Right lobe of liver (tissue), 6 donors: ENCODE measurements around the gene MAP3K5. TPM values are rescaled to one million over a fixed set of nuclear protein-coding genes. Genes with fewer than 3 reads are reported as not detected.

Experiments used
- ATAC-seq, 4 donors: fragments of 200-7000 bp; cut with Tn5 transposase; one replicate each; pipeline ENCODE4 v1.9.1; 2020; ENCODE audit warnings: mild to moderate bottlenecking in 4 of 4, moderate library complexity in 4 of 4
- DNase-seq, 3 donors: peaks; one replicate each; pipeline ENCODE4 v3.0.0-alpha.2; 2020
- H3K27ac ChIP-seq, 3 donors: fragments of 200-600 bp; one replicate each; pipeline ENCODE4 v1.8.0; 2022
- H3K27me3 ChIP-seq, 2 donors: fragments of 200-600 bp; one replicate each; pipeline ENCODE4 v1.8.0; 2022
- H3K36me3 ChIP-seq, 4 donors: fragments of 200-600 bp; sonication (generic) in 1 of 4; one replicate each; pipeline versions ENCODE4 v1.5.1 to v1.8.0; 2017 to 2022; ENCODE audit warnings: control low read depth in 1 of 4
- H3K4me1 ChIP-seq, 4 donors: fragments of 200-600 bp; sonication (generic) in 1 of 4; one replicate each; pipeline versions ENCODE4 v1.5.1 to v1.8.0; 2017 to 2022; ENCODE audit warnings: control low read depth in 1 of 4
- H3K4me3 ChIP-seq, 3 donors: fragments of 200-600 bp; one replicate each; pipeline ENCODE4 v1.8.0; 2022
- H3K9me3 ChIP-seq, 4 donors: fragments of 200-600 bp; sonication (generic) in 1 of 4; one replicate each; pipeline versions ENCODE4 v1.5.1 to v1.8.0; 2017 to 2022; ENCODE audit warnings: control low read depth in 1 of 4
- CTCF ChIP-seq, 4 donors: fragments of 200-600 bp in 3 of 4; fragments of 450-650 bp in 1 of 4; IDR thresholded peaks; one replicate each; pipeline versions ENCODE4 v1.5.1 to v1.8.0; 2016 to 2022; ENCODE audit warnings: antibody characterized with exemption in 4 of 4, mild to moderate bottlenecking in 2 of 4
- POLR2A ChIP-seq: fragments of 450-650 bp; IDR thresholded peaks from one replicate; pipeline ENCODE4 v1.6.1; 2017; ENCODE audit warnings: antibody characterized with exemption, mild to moderate bottlenecking
- WGBS: methylation state at CpG from one replicate; pipeline ENCODE4 v1.1.6; 2018; ENCODE audit warnings: low coverage, low lambda C conversion rate; ENCODE audit not compliant: insufficient coverage; ENCODE audit errors: missing lambda C conversion rate; 5-methylcytosine and 5-hydroxymethylcytosine counted together
- intact Hi-C, 2 donors: fragments of 100-400 bp; cut with DNase I; formaldehyde crosslinking; loops; one replicate each; pipeline versions ENCODE4 v1.11.2 to v1.14.1; 2022
- long read RNA-seq: library from polyadenylated mRNA; unstranded; transcript quantifications from one replicate; pipeline ENCODE4 v2.0.0, GENCODE V29; 2019
- total RNA-seq, 6 experiments: library from RNA; depleted of rRNA in 2 of 6; stranded (reverse); fragments of >200 nt in 2 of 6; fragmentation: NEBNext Ultra II Directional in 3 of 6; extraction: Animal tissue kit (Norgen Biotek cat#: 25700) in 3 of 6; gene quantifications; one replicate each; pipeline versions ENCODE4 v1.1.0 to v1.2.4, GENCODE V29; 2016 to 2023
- donor health status: DM: no; HTN: yes; CAD: no.
- donor health status: DM: no; HTN: no; CAD: no.
- donor health status: DM: no; HTN: no; CAD: no.
- donor health status: DM: no; HTN: yes; CAD: no.
- donor health status: DM: no; HTN: yes; CAD: no.

MAP3K5 gene, protein sequence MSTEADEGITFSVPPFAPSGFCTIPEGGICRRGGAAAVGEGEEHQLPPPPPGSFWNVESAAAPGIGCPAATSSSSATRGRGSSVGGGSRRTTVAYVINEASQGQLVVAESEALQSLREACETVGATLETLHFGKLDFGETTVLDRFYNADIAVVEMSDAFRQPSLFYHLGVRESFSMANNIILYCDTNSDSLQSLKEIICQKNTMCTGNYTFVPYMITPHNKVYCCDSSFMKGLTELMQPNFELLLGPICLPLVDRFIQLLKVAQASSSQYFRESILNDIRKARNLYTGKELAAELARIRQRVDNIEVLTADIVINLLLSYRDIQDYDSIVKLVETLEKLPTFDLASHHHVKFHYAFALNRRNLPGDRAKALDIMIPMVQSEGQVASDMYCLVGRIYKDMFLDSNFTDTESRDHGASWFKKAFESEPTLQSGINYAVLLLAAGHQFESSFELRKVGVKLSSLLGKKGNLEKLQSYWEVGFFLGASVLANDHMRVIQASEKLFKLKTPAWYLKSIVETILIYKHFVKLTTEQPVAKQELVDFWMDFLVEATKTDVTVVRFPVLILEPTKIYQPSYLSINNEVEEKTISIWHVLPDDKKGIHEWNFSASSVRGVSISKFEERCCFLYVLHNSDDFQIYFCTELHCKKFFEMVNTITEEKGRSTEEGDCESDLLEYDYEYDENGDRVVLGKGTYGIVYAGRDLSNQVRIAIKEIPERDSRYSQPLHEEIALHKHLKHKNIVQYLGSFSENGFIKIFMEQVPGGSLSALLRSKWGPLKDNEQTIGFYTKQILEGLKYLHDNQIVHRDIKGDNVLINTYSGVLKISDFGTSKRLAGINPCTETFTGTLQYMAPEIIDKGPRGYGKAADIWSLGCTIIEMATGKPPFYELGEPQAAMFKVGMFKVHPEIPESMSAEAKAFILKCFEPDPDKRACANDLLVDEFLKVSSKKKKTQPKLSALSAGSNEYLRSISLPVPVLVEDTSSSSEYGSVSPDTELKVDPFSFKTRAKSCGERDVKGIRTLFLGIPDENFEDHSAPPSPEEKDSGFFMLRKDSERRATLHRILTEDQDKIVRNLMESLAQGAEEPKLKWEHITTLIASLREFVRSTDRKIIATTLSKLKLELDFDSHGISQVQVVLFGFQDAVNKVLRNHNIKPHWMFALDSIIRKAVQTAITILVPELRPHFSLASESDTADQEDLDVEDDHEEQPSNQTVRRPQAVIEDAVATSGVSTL (N-terminal part only)
- total RNA-seq, result 10 to 100 TPM in 1 of 6 experiments, 1 to 10 TPM in 5; 5.0 to 10.4 (median 6.9) TPM
- long read RNA-seq, partial matches to known transcripts, result 0 of 1 reads
- long read RNA-seq, other reads (novel, unspliced or antisense), result 1 of 1 reads

GRCh38 chr6:136792410-136793262 lies at the start of gene MAP3K5:
Gene MAP3K5, minus strand, starts transcription at chr6:136792477. Its CDS starts 320 bp downstream, at chr6:136792157.
- peak; percentile 94 to 95 (median 94) for DNase-seq
- no peaks in the 10 kb centered on the region for H3K9me3 ChIP-seq
- peak; percentile 85 to 91 (median 86) for ATAC-seq
- H3K27ac ChIP-seq, result peak within 1 kb of the TSS; percentile 93 to 95 (median 93)
- peak within 1 kb of the TSS; percentile 90 to 96 (median 95) for H3K4me3 ChIP-seq
- TF ChIP-seq CTCF (IDR thresholded peaks at IDR 0.05) (peak; percentile 73 to 85 (median 80)), POLR2A (peak; percentile 16)
- intact Hi-C loops, result loop anchor here (10.0 kb wide), 1 partner anchor 148 kb away; no protein-coding TSS in a partner anchor
- no peaks in the 10 kb centered on the region for H3K27me3 ChIP-seq
- whole genome bisulfite sequencing, result 0% methylated on average over 26 of the region's 89 CpGs
- H3K36me3 ChIP-seq, result no peaks in the 10 kb centered on the region
- H3K4me1 ChIP-seq, result peaks cover 0 to 26% (median 9%) of the 10 kb centered on the region in 4 donors

DNA sequence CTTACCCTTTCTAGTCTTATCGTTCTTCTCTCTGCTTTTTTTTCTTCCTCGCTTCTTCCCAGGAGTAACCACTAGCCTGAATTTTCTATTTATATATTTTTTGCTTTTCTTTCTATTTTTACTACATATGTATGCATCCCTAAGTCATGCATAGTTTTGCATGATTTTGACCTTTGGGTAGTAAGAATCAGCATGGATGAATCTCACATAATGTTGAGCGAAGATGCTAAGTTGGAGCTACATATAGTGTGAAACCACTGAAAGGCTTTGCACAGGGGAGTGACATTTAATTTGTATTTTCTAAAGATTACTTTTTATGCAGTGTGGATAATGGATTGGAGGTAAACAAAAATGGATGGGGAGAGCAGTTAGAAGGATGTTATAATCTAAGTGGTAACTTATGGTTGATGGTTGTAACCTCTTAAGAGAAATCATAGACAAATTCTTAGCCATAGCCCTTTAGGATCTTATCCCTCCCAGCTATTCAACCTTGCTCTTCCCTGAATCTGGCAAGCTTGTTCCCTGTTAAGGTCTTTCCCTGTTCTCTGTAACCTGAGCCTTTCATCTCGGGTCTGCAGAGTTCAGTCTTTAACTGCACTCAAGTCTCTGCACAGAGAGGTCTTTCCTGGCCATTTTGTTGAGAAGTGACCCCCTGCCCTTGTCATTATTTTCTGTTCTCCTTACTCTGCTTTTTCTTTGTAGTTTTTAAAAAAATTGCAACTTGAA lies 48.2 kb upstream of the MAP3K5 start:
- intact Hi-C loops, result no loop called here
- Histone ChIP-seq H3K4me3 (no peak overlapping the region), H3K9me3 (no peaks in the 10 kb centered on the region), H3K4me1 (no peaks in the 10 kb centered on the region), H3K27ac (no peak overlapping the region), H3K36me3 (no peaks in the 10 kb centered on the region), H3K27me3 (no peaks in the 10 kb centered on the region)
- DNase-seq (no peak), ATAC-seq (no peak)
- WGBS, result 85% methylated on average over 4 of the region's 4 CpGs
- TF ChIP-seq CTCF (IDR thresholded peaks at IDR 0.05) (no peak), POLR2A (no peak)

GRCh38 chr6:136831873-136832562 lies 39.7 kb upstream of the MAP3K5 start:
- no peaks in the 10 kb centered on the region for H3K27me3 ChIP-seq
- H3K36me3 ChIP-seq, result peaks cover 0 to 9% (median 1%) of the 10 kb centered on the region in 4 donors
- H3K27ac ChIP-seq, result no peak overlapping the region
- TF ChIP-seq CTCF (IDR thresholded peaks at IDR 0.05) (no peak), POLR2A (no peak)
- intact Hi-C loops, result no loop called here
- H3K4me3 ChIP-seq, result no peak overlapping the region
- H3K4me1 ChIP-seq, result no peaks in the 10 kb centered on the region
- no peaks in the 10 kb centered on the region for H3K9me3 ChIP-seq
- no peak for DNase-seq
- no CpG with 5 or more reads among the region's 1 CpG for WGBS
- no peak for ATAC-seq
